Measurements from ENCODE around the gene STIMATE. TPM values are rescaled to one million over a fixed set of nuclear protein-coding genes. Genes with fewer than 3 reads are reported as not detected.

Gene STIMATE
- total RNA-seq, 6 experiments from 2014 or later = 17.4 to 48.5 (median 33.8) TPM

- no peak overlapping the region for H3K4me3 ChIP-seq
- ATAC-seq (no peak), DNase-seq (no peak)
- H3K27me3 ChIP-seq = no peaks in the 10 kb centered on the region
- H3K36me3 ChIP-seq = no peaks in the 10 kb centered on the region
- no peak for TF ChIP-seq POLR2A (IDR thresholded peaks at IDR 0.05)
- TF ChIP-seq CTCF (IDR thresholded peaks at IDR 0.05) = no peak
- no peaks in the 10 kb centered on the region for H3K9me3 ChIP-seq
- peaks cover 0 to 18% (median 0%) of the 10 kb centered on the region in 4 donors for H3K4me1 ChIP-seq
- 79% methylated on average over 9 of the region's 9 CpGs for WGBS (ENCODE audit: insufficient coverage, low coverage, low lambda C conversion rate, missing lambda C conversion rate)
- intact Hi-C loops (cut with DNase I) = no loop called here
- H3K27ac ChIP-seq = no peak overlapping the region
These were observed 25.6 kb downstream of the STIMATE start for GRCh38 chr3:52871761-52872160.

- H3K27me3 ChIP-seq = no peaks in the 10 kb centered on the region
- no peak for ATAC-seq
- H3K9me3 ChIP-seq = no peaks in the 10 kb centered on the region
- no peak for DNase-seq
- no peak overlapping the region for H3K4me3 ChIP-seq
- H3K36me3 ChIP-seq = no peaks in the 10 kb centered on the region
- H3K4me1 ChIP-seq = peaks cover 0 to 18% (median 0%) of the 10 kb centered on the region in 4 donors
- no CpG with 5 or more reads among the region's 10 CpGs for WGBS (ENCODE audit: insufficient coverage, low coverage, low lambda C conversion rate, missing lambda C conversion rate)
- no peak overlapping the region for H3K27ac ChIP-seq
- TF ChIP-seq CTCF (IDR thresholded peaks at IDR 0.05) (no peak), POLR2A (IDR thresholded peaks at IDR 0.05) (no peak)
- intact Hi-C loops (cut with DNase I) = no loop called here
These were observed 26.9 kb downstream of the STIMATE start for GRCh38 chr3:52870471-52870870.

- intact Hi-C loops (cut with DNase I) = loop anchor here in 1 of 2 donors (10.0 kb wide), 1 partner anchor 208 kb away; no protein-coding TSS in a partner anchor
- H3K27ac ChIP-seq = no peak overlapping the region
- H3K36me3 ChIP-seq = no peaks in the 10 kb centered on the region
- WGBS (ENCODE audit: insufficient coverage, low coverage, low lambda C conversion rate, missing lambda C conversion rate) = 96% methylated on average over 3 of the region's 12 CpGs
- peaks cover 0 to 4% (median 0%) of the 10 kb centered on the region in 4 donors for H3K4me1 ChIP-seq
- no peak overlapping the region for H3K4me3 ChIP-seq
- ATAC-seq = peak in 1 of 4 donors; percentile 7
- no peaks in the 10 kb centered on the region for H3K9me3 ChIP-seq
- H3K27me3 ChIP-seq = no peaks in the 10 kb centered on the region
- DNase-seq = no peak
- no peak for TF ChIP-seq CTCF (IDR thresholded peaks at IDR 0.05)
- TF ChIP-seq POLR2A (IDR thresholded peaks at IDR 0.05) = no peak
These were observed 30.9 kb downstream of the STIMATE start for GRCh38 chr3:52866427-52866826.

GRCh38 chr3:52865994-52866393 lies 31.4 kb downstream of the STIMATE start:
- DNase-seq (no peak), ATAC-seq (no peak)
- Histone ChIP-seq H3K9me3 (no peaks in the 10 kb centered on the region), H3K4me3 (no peak overlapping the region), H3K27ac (no peak overlapping the region), H3K27me3 (no peaks in the 10 kb centered on the region), H3K4me1 (peaks cover 0 to 4% (median 0%) of the 10 kb centered on the region in 4 donors), H3K36me3 (no peaks in the 10 kb centered on the region)
- intact Hi-C loops (cut with DNase I) = loop anchor here in 1 of 2 donors (10.0 kb wide), 1 partner anchor 209 kb away; no protein-coding TSS in a partner anchor
- WGBS (ENCODE audit: insufficient coverage, low coverage, low lambda C conversion rate, missing lambda C conversion rate) = 97% methylated on average over 7 of the region's 13 CpGs
- TF ChIP-seq POLR2A (IDR thresholded peaks at IDR 0.05) (no peak), CTCF (IDR thresholded peaks at IDR 0.05) (no peak)

- TF ChIP-seq POLR2A (IDR thresholded peaks at IDR 0.05) (no peak), CTCF (IDR thresholded peaks at IDR 0.05) (no peak)
- ATAC-seq = peak in 2 of 4 donors; percentile 13 to 42
- no peaks in the 10 kb centered on the region for H3K27me3 ChIP-seq
- intact Hi-C loops (cut with DNase I) = loop anchor here in 1 of 2 donors (10.0 kb wide), 1 partner anchor 214 kb away; no protein-coding TSS in a partner anchor
- no peak overlapping the region for H3K27ac ChIP-seq
- no peaks in the 10 kb centered on the region for H3K4me1 ChIP-seq
- H3K9me3 ChIP-seq = no peaks in the 10 kb centered on the region
- H3K4me3 ChIP-seq = no peak overlapping the region
- H3K36me3 ChIP-seq = no peaks in the 10 kb centered on the region
- no CpG with 5 or more reads among the region's 8 CpGs for WGBS (ENCODE audit: insufficient coverage, low coverage, low lambda C conversion rate, missing lambda C conversion rate)
- DNase-seq = peak in 1 of 3 donors; percentile 34
These were observed 37.0 kb downstream of the STIMATE start for GRCh38 chr3:52860424-52860768.
